Panc1 (cell line): ENCODE data around the gene UBE2E2. TPM values are rescaled to one million over a fixed set of nuclear protein-coding genes. Genes with fewer than 3 reads are reported as not detected.

ENCODE experiments used
- ATAC-seq: fragments of 200-7000 bp; cut with Tn5 transposase; 2 replicates; pipeline ENCODE4 v1.9.1; 2020; ENCODE audit warnings: mild to moderate bottlenecking, moderate library complexity
- BruUV-seq: library from RNA; stranded (reverse); fragments of 400-500 nt; replicated peaks from 2 replicates; lab custom pipeline; 2021; lab: Mats Ljungman, UMichigan
- CTCF ChIA-PET: fragments of 300-600 bp; sonication (Branson Sonifier 250); formaldehyde crosslinking; loops from one replicate; lab custom pipeline; 2022; ENCODE audit warnings: antibody characterized with exemption; lab: Charles Lee
- POLR2A ChIA-PET: fragments of 300-600 bp; sonication (Branson Sonifier 250); formaldehyde crosslinking; loops from one replicate; lab custom pipeline; 2022; ENCODE audit warnings: antibody characterized with exemption; lab: Charles Lee
- DNase-seq: peaks from one replicate; pipeline ENCODE4 v3.0.0-alpha.2; 2010; ENCODE audit warnings: low read depth, low spot score
- H3K27ac ChIP-seq: 2 replicates; pipeline ENCODE4 v1.5.1; 2011; ENCODE audit warnings: mild to moderate bottlenecking, low read length, inconsistent platforms
- H3K27me3 ChIP-seq: fragments of 200-500 bp; sonication (Bioruptor generic); 2 replicates; pipeline ENCODE4 v1.6.0; 2014; ENCODE audit warnings: low read length, inconsistent platforms; ENCODE audit not compliant: control insufficient read depth, insufficient read depth
- H3K36me3 ChIP-seq: fragments of 200-500 bp; sonication (Bioruptor generic); 2 replicates; pipeline ENCODE4 v1.5.1; 2014; ENCODE audit warnings: inconsistent platforms, mild to moderate bottlenecking, low read length, moderate library complexity; ENCODE audit not compliant: control insufficient read depth, insufficient read depth
- H3K4me1 ChIP-seq: 2 replicates; pipeline ENCODE4 v1.5.1; 2011; ENCODE audit warnings: inconsistent platforms, mild to moderate bottlenecking, low read length, moderate library complexity; ENCODE audit not compliant: control insufficient read depth, insufficient read depth
- H3K4me3 ChIP-seq, 2 experiments: 2 replicates each; pipeline ENCODE4 v1.5.1; 2011 to 2012; ENCODE audit warnings: low read depth in 2 of 2, low read length in 2 of 2, mild to moderate bottlenecking in 2 of 2, inconsistent platforms in 1 of 2, moderate library complexity in 1 of 2
- H3K9me3 ChIP-seq: fragments of 200-500 bp; sonication (Bioruptor generic); 2 replicates; pipeline ENCODE4 v1.5.1; 2014; ENCODE audit warnings: low read depth, mild to moderate bottlenecking, inconsistent platforms, low read length, moderate library complexity; ENCODE audit not compliant: control insufficient read depth, insufficient read depth
- CTCF ChIP-seq: fragments of 450-650 bp; IDR thresholded peaks from 2 replicates; pipeline ENCODE4 v1.5.1; 2017; ENCODE audit warnings: mild to moderate bottlenecking
- POLR2AphosphoS5 ChIP-seq: IDR thresholded peaks from 2 replicates; pipeline ENCODE4 v1.6.1; 2012; ENCODE audit warnings: mild to moderate bottlenecking, low read depth, low read length, moderate library complexity
- REST ChIP-seq, 2 experiments: IDR thresholded peaks; 2 replicates each; pipeline ENCODE4 v1.6.1; 2011 to 2012; ENCODE audit warnings: low read depth in 2 of 2, control low read depth in 1 of 2, low read length in 1 of 2, mild to moderate bottlenecking in 1 of 2, moderate library complexity in 1 of 2; ENCODE audit not compliant: insufficient read depth in 1 of 2
- SIN3A ChIP-seq: IDR thresholded peaks from 2 replicates; pipeline ENCODE4 v1.6.1; 2012; ENCODE audit warnings: low read depth, mild to moderate bottlenecking, low read length, moderate library complexity, borderline replicate concordance; ENCODE audit not compliant: insufficient read depth
- TCF7L2 ChIP-seq: IDR thresholded peaks from 2 replicates; pipeline ENCODE4 v1.6.1; 2011; ENCODE audit warnings: mild to moderate bottlenecking, low read depth, low read length, inconsistent platforms
- in situ Hi-C: cut with HindIII; loops from 2 replicates; pipeline ENCODE4 v1.10.0; 2016; ENCODE audit warnings: low sequenced_read_pairs, low pct_unique_long_range_greater_than_20kb
- intact Hi-C: fragments of 100-400 bp; cut with micrococcal nuclease; formaldehyde crosslinking; loops from one replicate; pipeline ENCODE4 v1.10.0; 2022; ENCODE audit not compliant: unreplicated experiment
- total RNA-seq: library from RNA; stranded (reverse); gene quantifications from one replicate; pipeline ENCODE4 v1.2.1, GENCODE V29; 2021; ENCODE audit not compliant: unreplicated experiment

UBE2E2 gene
- total RNA-seq, 1 experiment from 2014 or later = 38.2 TPM

- intact Hi-C loops (no loop called here), in situ Hi-C loops (no loop called here)
- CTCF ChIA-PET = no interaction called here
- Histone ChIP-seq H3K36me3 (no peaks in the 10 kb centered on the region), H3K4me1 (no peaks in the 10 kb centered on the region), H3K27ac (no peak overlapping the region), H3K27me3 (0 out of 2 replicates have a peak, but pooled peaks cover 3% of the 10 kb centered on the region), H3K9me3 (no peaks in the 10 kb centered on the region), H3K4me3 (no peak overlapping the region)
- no peak for TF ChIP-seq CTCF
- TF ChIP-seq TCF7L2 = no peak
- no peak for TF ChIP-seq SIN3A
- TF ChIP-seq POLR2AphosphoS5 = no peak
- no peak for TF ChIP-seq REST (IDR thresholded peaks at IDR 0.05; ENCODE audit: insufficient read depth in 1 of 2, low read depth in 2 of 2, low read length in 1 of 2)
- POLR2A ChIA-PET = no interaction called here
- ATAC-seq (no peak), DNase-seq (no peak)
- no TSS peak for BruUV-seq
Measured at GRCh38 chr3:23166845-23167244, 36.3 kb upstream of the UBE2E2 start.

GRCh38 chr3:23169551-23169950, 33.6 kb upstream of the UBE2E2 start:
- Histone ChIP-seq H3K9me3 (no peaks in the 10 kb centered on the region), H3K27me3 (0 out of 2 replicates have a peak, but pooled peaks cover 3% of the 10 kb centered on the region), H3K4me3 (no peak overlapping the region), H3K36me3 (no peaks in the 10 kb centered on the region), H3K27ac (no peak overlapping the region), H3K4me1 (no peaks in the 10 kb centered on the region)
- in situ Hi-C loops (no loop called here), intact Hi-C loops (no loop called here)
- no peak for TF ChIP-seq CTCF
- no peak for TF ChIP-seq SIN3A
- TF ChIP-seq POLR2AphosphoS5 = no peak
- TF ChIP-seq REST (IDR thresholded peaks at IDR 0.05; ENCODE audit: insufficient read depth in 1 of 2, low read depth in 2 of 2, low read length in 1 of 2) = no peak
- no peak for TF ChIP-seq TCF7L2
- no peak for ATAC-seq
- no peak for DNase-seq
- ChIA-PET CTCF (no interaction called here), POLR2A (no interaction called here)
- BruUV-seq = no TSS peak
